Mesendoderm (in vitro differentiated cells): Measurements from ENCODE around the gene IFT80.

ENCODE experiments used
- DNase-seq: peaks from one replicate; pipeline ENCODE4 v3.0.0; 2013
- H2AK5ac ChIP-seq: 2 replicates; pipeline ENCODE4 v1.6.1; 2013; ENCODE audit warnings: low read length, inconsistent platforms
- H2BK120ac ChIP-seq: 2 replicates; pipeline ENCODE4 v1.6.1; 2013; ENCODE audit warnings: low read depth, mild to moderate bottlenecking, low read length, moderate library complexity, mixed read lengths
- H2BK15ac ChIP-seq: replicated peaks from 2 replicates; pipeline ENCODE4 v1.6.1; 2013; ENCODE audit warnings: low read depth, mild to moderate bottlenecking, moderate library complexity
- H2BK5ac ChIP-seq: 2 replicates; pipeline ENCODE4 v1.6.1; 2013; ENCODE audit warnings: low read length, inconsistent platforms
- H3K18ac ChIP-seq: 2 replicates; pipeline ENCODE4 v1.6.1; 2013; ENCODE audit warnings: mild to moderate bottlenecking, low read length, mixed read lengths
- H3K23ac ChIP-seq: one replicate; pipeline ENCODE4 v1.6.1; 2013; ENCODE audit warnings: low read length
- H3K27ac ChIP-seq: 2 replicates; pipeline ENCODE4 v1.5.1; 2013; ENCODE audit warnings: low read depth, mild to moderate bottlenecking, inconsistent platforms, low read length, moderate library complexity
- H3K27me3 ChIP-seq: 2 replicates; pipeline ENCODE4 v1.6.1; 2013; ENCODE audit warnings: low read length, control low read depth, mild to moderate bottlenecking, inconsistent platforms; ENCODE audit not compliant: insufficient read depth, poor library complexity
- H3K36me3 ChIP-seq: 2 replicates; pipeline ENCODE4 v1.6.1; 2013; ENCODE audit warnings: low read length, inconsistent platforms; ENCODE audit not compliant: control insufficient read depth, insufficient read depth
- H3K4ac ChIP-seq: one replicate; pipeline ENCODE4 v1.6.1; 2013; ENCODE audit warnings: low read depth, mild to moderate bottlenecking, low read length, moderate library complexity
- H3K4me1 ChIP-seq: 2 replicates; pipeline ENCODE4 v1.6.1; 2013; ENCODE audit warnings: low read depth, low read length, inconsistent platforms; ENCODE audit not compliant: control insufficient read depth
- H3K4me2 ChIP-seq: 2 replicates; pipeline ENCODE4 v1.6.1; 2013; ENCODE audit warnings: low read length
- H3K4me3 ChIP-seq: 2 replicates; pipeline ENCODE4 v1.5.1; 2013; ENCODE audit warnings: mild to moderate bottlenecking, low read length
- H3K56ac ChIP-seq: one replicate; pipeline ENCODE4 v1.6.1; 2013; ENCODE audit warnings: low read length
- H3K79me1 ChIP-seq: 2 replicates; pipeline ENCODE4 v1.6.1; 2013; ENCODE audit warnings: low read length, inconsistent platforms
- H3K79me2 ChIP-seq: 2 replicates; pipeline ENCODE4 v1.6.1; 2013; ENCODE audit warnings: mild to moderate bottlenecking, low read length; ENCODE audit not compliant: control insufficient read depth, insufficient read depth
- H3K9ac ChIP-seq: 2 replicates; pipeline ENCODE4 v1.6.1; 2013; ENCODE audit warnings: low read length, inconsistent platforms
- H4K5ac ChIP-seq: one replicate; pipeline ENCODE4 v1.6.1; 2013; ENCODE audit warnings: low read length
- H4K8ac ChIP-seq: one replicate; pipeline ENCODE4 v1.6.1; 2013; ENCODE audit warnings: low read depth, mild to moderate bottlenecking, control low read depth, low read length, moderate library complexity
- WGBS: extraction: QIAGEN DNeasy Blood & Tissue Kit; methylation state at CpG from one replicate; pipeline ENCODE4 v1.1.7; 2013; ENCODE audit warnings: low lambda C conversion rate, missing lambda C conversion rate; ENCODE audit not compliant: insufficient coverage; ENCODE audit errors: extremely low coverage; 5-methylcytosine and 5-hydroxymethylcytosine counted together

IFT80 gene

GRCh38 chr3:160403028-160403545 is 4.1 kb upstream of the IFT80 start:
- no peak overlapping the region for H3K4me3 ChIP-seq
- H3K9ac ChIP-seq: no peak overlapping the region
- H3K36me3 ChIP-seq: no peaks in the 10 kb centered on the region

GRCh38 chr3:160402221-160403027 is 3.4 kb upstream of the IFT80 start:
- H3K23ac ChIP-seq: no peak overlapping the region
- no peak for DNase-seq
- H4K8ac ChIP-seq: no peak overlapping the region
- H3K18ac ChIP-seq: no peak overlapping the region
- H3K4ac ChIP-seq: no peak overlapping the region
- no CpG with 5 or more reads among the region's 11 CpGs for WGBS
- H3K9ac ChIP-seq: no peak overlapping the region
- no peaks in the 10 kb centered on the region for H3K4me1 ChIP-seq
- no peak overlapping the region for H3K27ac ChIP-seq
- H2BK15ac ChIP-seq: no peak overlapping the region
- no peak overlapping the region for H2BK5ac ChIP-seq
- no peaks in the 10 kb centered on the region for H3K36me3 ChIP-seq
- no peak overlapping the region for H3K4me2 ChIP-seq
- no peak overlapping the region for H4K5ac ChIP-seq
- no peaks in the 10 kb centered on the region for H3K79me1 ChIP-seq
- no peak overlapping the region for H2BK120ac ChIP-seq
- peaks cover 44% of the 10 kb centered on the region for H3K79me2 ChIP-seq
- H2AK5ac ChIP-seq: no peak overlapping the region
- H3K56ac ChIP-seq: no peak overlapping the region
- H3K27me3 ChIP-seq: no peaks in the 10 kb centered on the region
- H3K4me3 ChIP-seq: no peak overlapping the region

More at GRCh38 chr3:160403028-160403545, 4.1 kb upstream of the IFT80 start:
- Histone ChIP-seq H2AK5ac (no peak overlapping the region), H4K8ac (no peak overlapping the region), H3K4ac (no peak overlapping the region), H3K23ac (no peak overlapping the region), H2BK15ac (no peak overlapping the region), H2BK5ac (no peak overlapping the region), H3K27ac (no peak overlapping the region), H3K18ac (no peak overlapping the region), H3K79me2 (peaks cover 44% of the 10 kb centered on the region), H3K4me1 (no peaks in the 10 kb centered on the region), H3K27me3 (no peaks in the 10 kb centered on the region), H4K5ac (no peak overlapping the region), H3K4me2 (no peak overlapping the region), H2BK120ac (no peak overlapping the region), H3K56ac (no peak overlapping the region), H3K79me1 (no peaks in the 10 kb centered on the region)
- DNase-seq: no peak
- no CpG with 5 or more reads among the region's 2 CpGs for WGBS

- H4K5ac ChIP-seq: no peak overlapping the region
- H3K4me1 ChIP-seq: no peaks in the 10 kb centered on the region
- H2AK5ac ChIP-seq: no peak overlapping the region
- H3K36me3 ChIP-seq: no peaks in the 10 kb centered on the region
- WGBS: no CpG with 5 or more reads among the region's 16 CpGs
- no peak overlapping the region for H3K4ac ChIP-seq
- H3K27me3 ChIP-seq: no peaks in the 10 kb centered on the region
- no peaks in the 10 kb centered on the region for H3K79me1 ChIP-seq
- peak overlapping the region; percentile 96 for H3K56ac ChIP-seq
- H3K18ac ChIP-seq: no peak overlapping the region
- H3K4me2 ChIP-seq: peak overlapping the region; percentile 57
- no peak overlapping the region for H2BK15ac ChIP-seq
- H2BK5ac ChIP-seq: no peak overlapping the region
- no peak overlapping the region for H3K23ac ChIP-seq
- H4K8ac ChIP-seq: no peak overlapping the region
- H3K79me2 ChIP-seq: peaks cover 44% of the 10 kb centered on the region
- H2BK120ac ChIP-seq: no peak overlapping the region
- no peak overlapping the region for H3K27ac ChIP-seq
- peak; percentile 19 for DNase-seq
- H3K4me3 ChIP-seq: peak overlapping the region; percentile 98
- peak overlapping the region; percentile 98 for H3K9ac ChIP-seq
Observed at GRCh38 chr3:160401291-160402095, 2.5 kb upstream of the IFT80 start.

- Histone ChIP-seq H4K8ac (no peak overlapping the region), H3K4me2 (peak overlapping the region; percentile 57), H3K36me3 (no peaks in the 10 kb centered on the region), H2BK120ac (no peak overlapping the region), H3K79me1 (no peaks in the 10 kb centered on the region), H3K79me2 (peaks cover 44% of the 10 kb centered on the region), H2BK5ac (no peak overlapping the region), H3K56ac (peak overlapping the region; percentile 96), H3K23ac (peak overlapping the region; percentile 85), H3K9ac (peak overlapping the region; percentile 98), H2AK5ac (no peak overlapping the region), H2BK15ac (no peak overlapping the region), H3K18ac (peak overlapping the region; percentile 99), H3K27ac (no peak overlapping the region), H3K4me3 (peak overlapping the region; percentile 98), H3K27me3 (no peaks in the 10 kb centered on the region), H3K4ac (no peak overlapping the region), H4K5ac (no peak overlapping the region), H3K4me1 (no peaks in the 10 kb centered on the region)
- DNase-seq: peak; percentile 28
- no CpG with 5 or more reads among the region's 51 CpGs for WGBS
Observed at GRCh38 chr3:160400702-160401150, 1.7 kb upstream of the IFT80 start.

- WGBS: no CpG with 5 or more reads among the region's 49 CpGs
- Histone ChIP-seq H2AK5ac (no peak overlapping the region), H3K56ac (peak overlapping the region; percentile 96), H3K4me1 (no peaks in the 10 kb centered on the region), H3K4me3 (peak overlapping the region; percentile 98), H3K27me3 (no peaks in the 10 kb centered on the region), H3K9ac (peak overlapping the region; percentile 98), H4K8ac (peak overlapping the region; percentile 60), H2BK15ac (no peak overlapping the region), H3K27ac (peak overlapping the region; percentile 97), H3K4me2 (peak overlapping the region; percentile 56), H3K4ac (peak overlapping the region; percentile 64), H4K5ac (no peak overlapping the region), H2BK5ac (peak overlapping the region; percentile 47), H2BK120ac (peak overlapping the region; percentile 69), H3K79me2 (peaks cover 43% of the 10 kb centered on the region), H3K36me3 (no peaks in the 10 kb centered on the region), H3K79me1 (no peaks in the 10 kb centered on the region), H3K23ac (peak overlapping the region; percentile 30), H3K18ac (peak overlapping the region; percentile 99)
- no peak for DNase-seq
Observed at GRCh38 chr3:160400030-160400701, 1.1 kb upstream of the IFT80 start.
